Neural cell (in vitro differentiated cells): ENCODE results near the gene CNTNAP2. TPM values are rescaled to one million over a fixed set of nuclear protein-coding genes. Genes with fewer than 3 reads are reported as not detected.

Experiments
- H2AFZ ChIP-seq: fragments of 200-600, 300-800 bp; sonication (generic), shearing (Covaris generic); 2 replicates; pipeline ENCODE4 v1.6.0; 2014; ENCODE audit warnings: low read depth, mild to moderate bottlenecking, antibody characterized with exemption, low read length, moderate library complexity
- H3F3A ChIP-seq: fragments of 200-600 bp; shearing (Covaris generic); 2 replicates; pipeline ENCODE4 v1.6.1; 2016; ENCODE audit warnings: mild to moderate bottlenecking, moderate library complexity, mixed read lengths, antibody characterized with exemption, low read length; ENCODE audit not compliant: insufficient read depth, poor library complexity, severe bottlenecking
- H3K27ac ChIP-seq: fragments of 200-600, 300-800 bp; sonication (generic), shearing (Covaris generic); 2 replicates; pipeline ENCODE4 v1.5.1; 2014; ENCODE audit warnings: mild to moderate bottlenecking, low read length, moderate library complexity
- H3K27me3 ChIP-seq: fragments of 300-800, 200-600 bp; sonication (generic), shearing (Covaris generic); 2 replicates; pipeline ENCODE4 v1.6.0; 2014; ENCODE audit warnings: mild to moderate bottlenecking, low read depth, low read length, moderate library complexity; ENCODE audit not compliant: insufficient read depth
- H3K36me3 ChIP-seq: fragments of 300-800, 200-600 bp; sonication (generic), shearing (Covaris generic); 2 replicates; pipeline ENCODE4 v1.5.1; 2014; ENCODE audit warnings: mild to moderate bottlenecking, antibody characterized with exemption, low read length, moderate library complexity; ENCODE audit not compliant: insufficient read depth
- H3K4me2 ChIP-seq: fragments of 300-800, 200-600 bp; sonication (generic), shearing (Covaris generic); 2 replicates; pipeline ENCODE4 v1.6.0; 2014; ENCODE audit warnings: mild to moderate bottlenecking, low read length
- H3K4me3 ChIP-seq: fragments of 300-800, 200-600 bp; sonication (generic), shearing (Covaris generic); 2 replicates; pipeline ENCODE4 v1.5.1; 2014; ENCODE audit warnings: mild to moderate bottlenecking, low read length, moderate library complexity
- H3K79me2 ChIP-seq: fragments of 200-600 bp; shearing (Covaris generic); replicated peaks from 2 replicates; pipeline ENCODE4 v1.6.0; 2014; ENCODE audit warnings: mild to moderate bottlenecking, low read length, moderate library complexity; ENCODE audit not compliant: insufficient read depth
- H3K9ac ChIP-seq: fragments of 300-800, 200-600 bp; sonication (generic), shearing (Covaris generic); 2 replicates; pipeline ENCODE4 v1.6.1; 2016; ENCODE audit warnings: mild to moderate bottlenecking, low read length, mixed read lengths
- H3K9me2 ChIP-seq: fragments of 200-600 bp; shearing (Covaris generic); 2 replicates; pipeline ENCODE4 v1.6.1; 2016; ENCODE audit warnings: mild to moderate bottlenecking, low read length, mixed read lengths; ENCODE audit not compliant: insufficient read depth
- H3K9me3 ChIP-seq: fragments of 200-600, 300-800 bp; sonication (generic), shearing (Covaris generic); 2 replicates; pipeline ENCODE4 v1.6.1; 2016; ENCODE audit warnings: mild to moderate bottlenecking, mixed run types, low read length, moderate library complexity, mixed read lengths
- H4K20me1 ChIP-seq: fragments of 200-600 bp; shearing (Covaris generic); 2 replicates; pipeline ENCODE4 v1.6.1; 2016; ENCODE audit warnings: mild to moderate bottlenecking, mixed run types; ENCODE audit not compliant: insufficient read depth
- CTCF ChIP-seq: fragments of 450-650 bp; IDR thresholded peaks from 2 replicates; pipeline ENCODE4 v1.5.1; 2014; ENCODE audit warnings: antibody characterized with exemption, mild to moderate bottlenecking, moderate library complexity; ENCODE audit not compliant: poor library complexity, severe bottlenecking
- EP300 ChIP-seq: fragments of 450-650 bp; conservative IDR thresholded peaks from 2 replicates; pipeline ENCODE4 v1.6.1; 2014; ENCODE audit warnings: antibody characterized with exemption, mild to moderate bottlenecking, moderate library complexity; ENCODE audit not compliant: poor library complexity, severe bottlenecking
- EZH2 ChIP-seq: fragments of 200-600, 300-800 bp; shearing (Covaris generic), sonication (generic); IDR thresholded peaks from 2 replicates; pipeline ENCODE4 v1.6.1; 2014; ENCODE audit warnings: antibody characterized with exemption, low read length, borderline replicate concordance, mild to moderate bottlenecking; ENCODE audit not compliant: insufficient read depth, poor library complexity, severe bottlenecking
- MXI1 ChIP-seq: fragments of 450-650 bp; conservative IDR thresholded peaks from 2 replicates; pipeline ENCODE4 v1.6.1; 2014; ENCODE audit warnings: antibody characterized with exemption, mild to moderate bottlenecking; ENCODE audit not compliant: poor library complexity, severe bottlenecking
- POLR2AphosphoS5 ChIP-seq: IDR thresholded peaks from 2 replicates; pipeline ENCODE4 v1.6.1; 2012
- RAD21 ChIP-seq: fragments of 450-650 bp; conservative IDR thresholded peaks from 2 replicates; pipeline ENCODE4 v1.6.1; 2014; ENCODE audit warnings: antibody characterized with exemption, mild to moderate bottlenecking, moderate library complexity
- REST ChIP-seq: IDR thresholded peaks from 2 replicates; pipeline ENCODE4 v1.6.1; 2012; ENCODE audit warnings: borderline replicate concordance
- SMC3 ChIP-seq: fragments of 450-650 bp; conservative IDR thresholded peaks from 2 replicates; pipeline ENCODE4 v1.6.1; 2014; ENCODE audit warnings: antibody characterized with exemption, mild to moderate bottlenecking, moderate library complexity; ENCODE audit not compliant: poor library complexity
- TAF1 ChIP-seq: IDR thresholded peaks from 2 replicates; pipeline ENCODE4 v1.6.1; 2012; ENCODE audit warnings: low read depth
- polyA plus RNA-seq: library from polyadenylated mRNA; depleted of rRNA; stranded (reverse); fragments of >200 nt; gene quantifications from 2 replicates; pipeline ENCODE4 v1.2.3, GENCODE V29; 2014

The CNTNAP2 gene
- polyA plus RNA-seq, 1 donor from 2014 or later = 276 TPM

GRCh38 chr7:148153616-148154284 is 2037.1 kb downstream of the CNTNAP2 start:
- Histone ChIP-seq H3K36me3 (no peaks in the 10 kb centered on the region), H3K27me3 (no peaks in the 10 kb centered on the region), H3K4me2 (no peak overlapping the region), H3K9me2 (no peaks in the 10 kb centered on the region), H3K27ac (no peak overlapping the region), H3K9me3 (no peaks in the 10 kb centered on the region), H3F3A (no peaks in the 10 kb centered on the region), H4K20me1 (no peaks in the 10 kb centered on the region), H2AFZ (no peak overlapping the region), H3K4me3 (no peak overlapping the region), H3K9ac (no peak overlapping the region), H3K79me2 (no peaks in the 10 kb centered on the region)
- no peak for TF ChIP-seq CTCF
- no peak for TF ChIP-seq REST
- no peak for TF ChIP-seq RAD21
- TF ChIP-seq POLR2AphosphoS5 = no peak
- TF ChIP-seq TAF1 = no peak
- TF ChIP-seq MXI1 = no peak
- no peak for TF ChIP-seq SMC3
- TF ChIP-seq EP300 = no peak
- TF ChIP-seq EZH2 = no peak

GRCh38 chr7:148155000-148155399 is 2038.4 kb downstream of the CNTNAP2 start:
- Histone ChIP-seq H3K27me3 (no peaks in the 10 kb centered on the region), H4K20me1 (no peaks in the 10 kb centered on the region), H3K4me3 (no peak overlapping the region), H3K4me2 (no peak overlapping the region), H3K27ac (no peak overlapping the region), H3K9me2 (no peaks in the 10 kb centered on the region), H3F3A (no peaks in the 10 kb centered on the region), H3K36me3 (no peaks in the 10 kb centered on the region), H3K9ac (no peak overlapping the region), H2AFZ (no peak overlapping the region), H3K79me2 (no peaks in the 10 kb centered on the region), H3K9me3 (no peaks in the 10 kb centered on the region)
- TF ChIP-seq RAD21 (no peak), MXI1 (no peak), EZH2 (no peak), REST (no peak), POLR2AphosphoS5 (no peak), SMC3 (no peak), TAF1 (no peak), EP300 (no peak), CTCF (no peak)
